K562 (cell line): ENCODE data around the gene SUPT3H. TPM values are rescaled to one million over a fixed set of nuclear protein-coding genes. Genes with fewer than 3 reads are reported as not detected.

Experiments
- ATAC-seq: fragments of 200-7000 bp; cut with Tn5 transposase; 3 replicates; pipeline ENCODE4 v1.9.1; 2020; ENCODE audit warnings: moderate library complexity
- BruUV-seq: library from RNA; stranded (reverse); fragments of 400-500 nt; replicated peaks from 2 replicates; lab custom pipeline; 2021; lab: Mats Ljungman, UMichigan
- CTCF ChIA-PET: fragments of 300-600 bp; formaldehyde crosslinking; extraction: SDS; loops from one replicate; lab custom pipeline; 2021; ENCODE audit warnings: low intra/inter-chr PET ratio; lab: Yijun Ruan, JAX
- POLR2A ChIA-PET: fragments of 300-600, 350-650 bp; sonication (Branson Sonifier 250); formaldehyde crosslinking; extraction: SDS; loops from one replicate; lab custom pipeline; 2021; ENCODE audit warnings: antibody characterized with exemption, inconsistent platforms; lab: Yijun Ruan, JAX
- DNase-seq, 4 experiments: peaks; one replicate each; pipeline versions ENCODE4 v3.0.0 to v3.0.0-alpha.2; 2011 to 2018; ENCODE audit warnings: low spot score in 3 of 4, mixed read lengths in 3 of 4; ENCODE audit errors: extremely low read depth in 1 of 4
- FAIRE-seq: peaks from 2 replicates; lab custom pipeline; 2011; peaks lifted over from hg19 to GRCh38; lab: Jason Lieb, UNC
- H2AFZ ChIP-seq: 2 replicates; pipeline ENCODE4 v1.6.0; 2011; ENCODE audit warnings: low read depth, low read length, control low read depth, inconsistent platforms
- H3K27ac ChIP-seq: fragments of 200-600 bp; 3 replicates; pipeline ENCODE4 v1.8.0; 2011; ENCODE audit warnings: low read depth, mild to moderate bottlenecking, control low read depth, inconsistent platforms, low read length, moderate library complexity, mixed read lengths; ENCODE audit errors: extremely low read depth
- H3K27me3 ChIP-seq, 2 experiments: fragments of 300-600 bp in 1 of 2; 2 replicates in 1 of 2; 3 replicates in 1 of 2; pipeline versions ENCODE4 v1.6.0 to v1.8.0; 2011; ENCODE audit warnings: inconsistent platforms in 2 of 2, low read length in 2 of 2, mild to moderate bottlenecking in 1 of 2, mixed read lengths in 1 of 2, moderate library complexity in 1 of 2; ENCODE audit not compliant: control insufficient read depth in 2 of 2, insufficient read depth in 2 of 2
- H3K36me3 ChIP-seq: fragments of 300-600 bp; 3 replicates; pipeline ENCODE4 v1.8.0; 2011; ENCODE audit warnings: mild to moderate bottlenecking, low read length, inconsistent platforms; ENCODE audit not compliant: control insufficient read depth, insufficient read depth
- H3K4me1 ChIP-seq, 2 experiments: fragments of 200-600 bp in 1 of 2; replicated peaks in 1 of 2; 2 replicates in 1 of 2; 3 replicates in 1 of 2; pipeline versions ENCODE4 v1.5.1 to v1.8.0; 2011; ENCODE audit warnings: inconsistent platforms in 2 of 2, low read length in 2 of 2, mild to moderate bottlenecking in 1 of 2, mixed read lengths in 1 of 2, moderate library complexity in 1 of 2; ENCODE audit not compliant: control insufficient read depth in 2 of 2, insufficient read depth in 2 of 2
- H3K4me2 ChIP-seq: 2 replicates; pipeline ENCODE4 v1.6.1; 2011; ENCODE audit warnings: low read length, control low read depth, inconsistent platforms, mixed read lengths; ENCODE audit not compliant: insufficient read depth
- H3K4me3 ChIP-seq: fragments of 200-600 bp; sonication (generic), shearing (Covaris generic); 2 replicates; pipeline ENCODE4 v1.5.1; 2016; ENCODE audit warnings: control low read depth, inconsistent platforms
- H3K79me2 ChIP-seq: fragments of 200-600 bp; 3 replicates; pipeline ENCODE4 v1.8.0; 2011; ENCODE audit warnings: low read length, inconsistent platforms; ENCODE audit not compliant: control insufficient read depth, insufficient read depth
- H3K9ac ChIP-seq, 2 experiments: 2 replicates each; pipeline versions ENCODE4 v1.6.0 to v1.6.1; 2011; ENCODE audit warnings: low read depth in 2 of 2, low read length in 2 of 2, control low read depth in 1 of 2, inconsistent platforms in 1 of 2, mild to moderate bottlenecking in 1 of 2, mixed read lengths in 1 of 2; ENCODE audit not compliant: insufficient read depth in 1 of 2
- H3K9me1 ChIP-seq: one replicate; pipeline ENCODE4 v1.6.0; 2011; ENCODE audit warnings: inconsistent platforms, mild to moderate bottlenecking, low read length, moderate library complexity; ENCODE audit not compliant: control insufficient read depth, insufficient read depth
- H3K9me3 ChIP-seq: replicated peaks from 2 replicates; pipeline ENCODE4 v1.5.1; 2011; ENCODE audit warnings: low read depth, low read length, inconsistent platforms; ENCODE audit not compliant: control insufficient read depth, insufficient read depth
- H4K20me1 ChIP-seq: replicated peaks from 2 replicates; pipeline ENCODE4 v1.6.1; 2011; ENCODE audit warnings: low read length, inconsistent platforms, mixed read lengths; ENCODE audit not compliant: control insufficient read depth, insufficient read depth
- CREBBP ChIP-seq: IDR thresholded peaks from one replicate; pipeline ENCODE4 v1.6.1; 2012; ENCODE audit warnings: low read depth, mild to moderate bottlenecking, control low read depth, inconsistent platforms, low read length
- MYBL2 ChIP-seq, 2 experiments: fragments of 450-650 bp in 1 of 2; sonication (generic) in 1 of 2; formaldehyde crosslinking in 1 of 2; IDR thresholded peaks; 2 replicates each; pipeline versions ENCODE4 v1.6.1 to v1.8.1; 2017 to 2022; ENCODE audit warnings: borderline replicate concordance in 1 of 2, inconsistent platforms in 1 of 2, low read depth in 1 of 2, mild to moderate bottlenecking in 1 of 2, missing genetic modification reagents in 1 of 2, moderate library complexity in 1 of 2
- MYC ChIP-seq, 2 experiments: fragments of 250-450 bp in 1 of 2; sonication (Bioruptor Pico) in 1 of 2; IDR thresholded peaks; 2 replicates each; pipeline versions ENCODE4 v1.5.1 to v1.6.1; 2012 to 2021; ENCODE audit warnings: low read depth in 2 of 2, borderline replicate concordance in 1 of 2, improper control_type of control experiment in 1 of 2, low read length in 1 of 2, mild to moderate bottlenecking in 1 of 2, moderate library complexity in 1 of 2
- NUFIP1 ChIP-seq: fragments of 450-650 bp; IDR thresholded peaks from 2 replicates; pipeline ENCODE4 v1.6.1; 2018; ENCODE audit not compliant: partially characterized antibody
- POLR3A ChIP-seq: IDR thresholded peaks from 2 replicates; pipeline ENCODE4 v1.6.1; 2011; ENCODE audit warnings: borderline replicate concordance, mild to moderate bottlenecking, moderate library complexity; ENCODE audit not compliant: insufficient read length, insufficient read depth; ENCODE audit errors: extremely low read depth
- SFPQ ChIP-seq: fragments of 200-400 bp; formaldehyde crosslinking; IDR thresholded peaks from 2 replicates; pipeline ENCODE4 v1.6.1; 2017; ENCODE audit warnings: mild to moderate bottlenecking, low read depth, low read length, moderate library complexity
- TEAD4 ChIP-seq, 2 experiments: sonication (generic) in 1 of 2; formaldehyde crosslinking in 1 of 2; IDR thresholded peaks; 2 replicates each; pipeline versions ENCODE4 v1.6.1 to v1.8.0; 2012 to 2022; ENCODE audit warnings: borderline replicate concordance in 1 of 2, inconsistent platforms in 1 of 2, low read length in 1 of 2, mild to moderate bottlenecking in 1 of 2, missing genetic modification reagents in 1 of 2
- ZKSCAN3 ChIP-seq: fragments of 250-450 bp; sonication (Bioruptor Pico); IDR thresholded peaks from 2 replicates; pipeline ENCODE4 v1.4.0; 2020
- ZNF143 ChIP-seq: sonication (generic); formaldehyde crosslinking; IDR thresholded peaks from 2 replicates; pipeline ENCODE4 v1.9.0; 2022; ENCODE audit warnings: mild to moderate bottlenecking, missing genetic modification reagents
- ZNF282 ChIP-seq: sonication (generic); formaldehyde crosslinking; IDR thresholded peaks from 2 replicates; pipeline ENCODE4 v1.8.1; 2023; ENCODE audit warnings: missing genetic modification reagents
- ZNF518B ChIP-seq: fragments of 250-450 bp; sonication (Bioruptor Pico); IDR thresholded peaks from 2 replicates; pipeline ENCODE4 v1.5.0; 2021; ENCODE audit warnings: mild to moderate bottlenecking, moderate library complexity
- WGBS: fragments of 100-300 bp; shearing (Covaris generic); methylation state at CpG from one replicate; pipeline ENCODE4 v1.1.6; 2016; ENCODE audit warnings: low coverage, mixed read lengths; ENCODE audit not compliant: insufficient coverage; ENCODE audit errors: missing lambda C conversion rate; 5-methylcytosine and 5-hydroxymethylcytosine counted together
- in situ Hi-C: fragments of 300-500 bp; cut with MboI; formaldehyde crosslinking; loops from 4 replicates; pipeline ENCODE4 v1.15.0; 2018; ENCODE audit warnings: inconsistent platforms, mixed read lengths
- intact Hi-C: fragments of 100-400 bp; cut with micrococcal nuclease; formaldehyde crosslinking; loops from 2 replicates; pipeline ENCODE4 v1.14.2; 2022
- polyA plus RNA-seq, 8 experiments: library from polyadenylated mRNA; depleted of rRNA in 4 of 8; stranded (reverse) in 5 of 8; unstranded in 3 of 8; fragments of >200 nt; fragmentation: Nextera tagmentation in 2 of 8; fragmentation: Illumina TruSeq in 1 of 8; extraction: Ambion mirVana in 2 of 8; extraction: Trizol in 1 of 8; gene quantifications; 2 replicates each; pipeline versions ENCODE4 v1.2.1 to v1.2.3, GENCODE V29; 2011 to 2014; ENCODE audit warnings: inconsistent platforms in 1 of 8, missing spikeins in 1 of 8
- total RNA-seq, 7 experiments: library from RNA; depleted of rRNA in 6 of 7; stranded (reverse); fragments of >200 nt in 6 of 7; fragmentation: Illumina TruSeq in 2 of 7; extraction: Trizol in 2 of 7; gene quantifications; 2 replicates each; pipeline versions ENCODE4 v1.2.1 to v1.2.3, GENCODE V29; 2011 to 2021; ENCODE audit warnings: low replicate concordance in 1 of 7
- TF ChIP-seq, protein P1 (sequence below): fragments of 450-650 bp; conservative IDR thresholded peaks from 2 replicates; pipeline ENCODE4 v1.6.1; 2016; ENCODE audit warnings: missing genetic modification characterization, low read depth, mild to moderate bottlenecking, missing compliant biosample characterization, moderate library complexity

Gene SUPT3H
- total and polyA plus RNA-seq, 9 of the 15 experiments (the other 6 are each of a cell fraction or from before 2014, with no cell fraction given) = 7.2 to 16.3 (median 11.9) TPM

GRCh38 chr6:44806656-44807055 is 571.1 kb downstream of the SUPT3H start (continued):
- no peak for TF ChIP-seq ZNF518B
- TF ChIP-seq ZKSCAN3 (CRISPR knock-in tag) = no peak
- no peak for TF ChIP-seq POLR3A
- TF ChIP-seq, protein P1, sequence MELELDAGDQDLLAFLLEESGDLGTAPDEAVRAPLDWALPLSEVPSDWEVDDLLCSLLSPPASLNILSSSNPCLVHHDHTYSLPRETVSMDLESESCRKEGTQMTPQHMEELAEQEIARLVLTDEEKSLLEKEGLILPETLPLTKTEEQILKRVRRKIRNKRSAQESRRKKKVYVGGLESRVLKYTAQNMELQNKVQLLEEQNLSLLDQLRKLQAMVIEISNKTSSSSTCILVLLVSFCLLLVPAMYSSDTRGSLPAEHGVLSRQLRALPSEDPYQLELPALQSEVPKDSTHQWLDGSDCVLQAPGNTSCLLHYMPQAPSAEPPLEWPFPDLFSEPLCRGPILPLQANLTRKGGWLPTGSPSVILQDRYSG (tag) = no peak

GRCh38 chr6:44805238-44805846 is 572.4 kb downstream of the SUPT3H start:
- Histone ChIP-seq H3K79me2 (no peaks in the 10 kb centered on the region), H3K36me3 (no peaks in the 10 kb centered on the region), H3K4me3 (no peak overlapping the region), H3K9me3 (no peaks in the 10 kb centered on the region), H3K9ac (no peak overlapping the region), H4K20me1 (no peaks in the 10 kb centered on the region), H3K27me3 (peaks cover 6 to 34% of the 10 kb centered on the region in 2 experiments; a peak in 4 of 5 replicates), H3K9me1 (no peaks in the 10 kb centered on the region), H3K27ac (no peak overlapping the region), H2AFZ (no peak overlapping the region), H3K4me1 (no peaks in the 10 kb centered on the region), H3K4me2 (no peak overlapping the region)
- ATAC-seq (no peak), FAIRE-seq (no peak), DNase-seq (no peak)
- WGBS = 3% methylated on average over 7 of the region's 7 CpGs
- CTCF ChIA-PET = no interaction called here
- no TSS peak for BruUV-seq
- POLR2A ChIA-PET = interaction anchor here (1.1 kb wide), 1 partner anchor 15 kb away, joined by 3 read pairs; no protein-coding TSS in a partner anchor
- in situ Hi-C loops (no loop called here), intact Hi-C loops (no loop called here)
- TF ChIP-seq NUFIP1 = no peak
- no peak for TF ChIP-seq CREBBP
- no peak for TF ChIP-seq MYC (IDR thresholded peaks at IDR 0.05; ENCODE audit: low read depth, low read length)
- no peak for TF ChIP-seq MYC (CRISPR knock-in tag; IDR thresholded peaks at IDR 0.05; ENCODE audit: borderline replicate concordance, low read depth)
- no peak for TF ChIP-seq TEAD4 (IDR thresholded peaks at IDR 0.05; ENCODE audit: low read length)
- TF ChIP-seq TEAD4 (CRISPR knock-in tag; IDR thresholded peaks at IDR 0.05; ENCODE audit: borderline replicate concordance) = no peak
- no peak for TF ChIP-seq SFPQ
- TF ChIP-seq ZNF143 (CRISPR knock-in tag) = no peak
- TF ChIP-seq MYBL2 (IDR thresholded peaks at IDR 0.05; ENCODE audit: low read depth) = no peak
- no peak for TF ChIP-seq MYBL2 (CRISPR knock-in tag; IDR thresholded peaks at IDR 0.05; ENCODE audit: borderline replicate concordance)
- no peak for TF ChIP-seq ZNF282 (CRISPR knock-in tag)
